ENCODE data around the gene SF3A2. TPM values are rescaled to one million over a fixed set of nuclear protein-coding genes. Genes with fewer than 3 reads are reported as not detected.

The SF3A2 gene
- total RNA-seq, 1 donor from 2014 or later: 142 TPM

DNA sequence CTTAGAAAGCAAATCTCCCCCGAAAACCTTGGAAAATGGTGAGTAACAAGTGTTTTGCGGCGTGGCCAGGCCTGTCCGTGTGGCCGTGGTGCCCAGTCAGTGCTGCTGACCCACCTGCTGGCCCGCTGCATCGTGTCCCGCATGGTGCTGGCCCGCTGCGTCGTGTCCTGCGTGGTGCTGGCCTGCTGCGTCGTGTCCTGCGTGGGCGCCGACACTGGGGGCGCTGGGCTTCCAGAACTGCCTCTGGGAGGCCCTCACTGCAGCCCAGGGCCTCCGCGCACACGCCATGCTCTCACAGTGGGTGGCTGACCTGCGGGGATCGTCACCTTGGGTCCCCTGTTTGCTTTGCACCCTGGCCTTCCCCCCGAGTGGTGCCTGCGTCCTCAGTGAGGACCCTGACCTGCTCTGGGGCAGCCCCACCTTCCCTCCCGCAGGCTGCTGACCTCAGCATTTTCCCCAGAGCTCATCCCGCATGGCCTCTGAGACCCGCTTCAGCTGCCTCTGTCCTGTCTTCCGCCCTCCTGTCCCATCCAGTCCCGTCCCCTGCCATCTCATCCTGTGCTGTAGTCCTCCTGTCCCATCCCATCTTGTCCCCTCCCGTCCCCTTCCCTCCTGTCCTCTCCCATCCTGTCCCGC is 11.1 kb upstream of the SF3A2 start:
- H3K27me3 Mint-ChIP-seq (ENCODE audit: low read depth): no peaks in the 10 kb centered on the region
- H3K9me3 Mint-ChIP-seq: no peaks in the 10 kb centered on the region
- TF ChIP-seq, protein P1, sequence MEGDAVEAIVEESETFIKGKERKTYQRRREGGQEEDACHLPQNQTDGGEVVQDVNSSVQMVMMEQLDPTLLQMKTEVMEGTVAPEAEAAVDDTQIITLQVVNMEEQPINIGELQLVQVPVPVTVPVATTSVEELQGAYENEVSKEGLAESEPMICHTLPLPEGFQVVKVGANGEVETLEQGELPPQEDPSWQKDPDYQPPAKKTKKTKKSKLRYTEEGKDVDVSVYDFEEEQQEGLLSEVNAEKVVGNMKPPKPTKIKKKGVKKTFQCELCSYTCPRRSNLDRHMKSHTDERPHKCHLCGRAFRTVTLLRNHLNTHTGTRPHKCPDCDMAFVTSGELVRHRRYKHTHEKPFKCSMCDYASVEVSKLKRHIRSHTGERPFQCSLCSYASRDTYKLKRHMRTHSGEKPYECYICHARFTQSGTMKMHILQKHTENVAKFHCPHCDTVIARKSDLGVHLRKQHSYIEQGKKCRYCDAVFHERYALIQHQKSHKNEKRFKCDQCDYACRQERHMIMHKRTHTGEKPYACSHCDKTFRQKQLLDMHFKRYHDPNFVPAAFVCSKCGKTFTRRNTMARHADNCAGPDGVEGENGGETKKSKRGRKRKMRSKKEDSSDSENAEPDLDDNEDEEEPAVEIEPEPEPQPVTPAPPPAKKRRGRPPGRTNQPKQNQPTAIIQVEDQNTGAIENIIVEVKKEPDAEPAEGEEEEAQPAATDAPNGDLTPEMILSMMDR (IDR thresholded peaks at IDR 0.05; ENCODE audit: unreplicated experiment): no peak
- no peaks in the 10 kb centered on the region for H3K4me1 Mint-ChIP-seq
- DNase-seq (ENCODE audit: low spot score in 2 of 2, unreplicated experiment in 2 of 2): no peak
- peaks cover 14% of the 10 kb centered on the region for H3K36me3 Mint-ChIP-seq
- no peak overlapping the region for H3K4me3 Mint-ChIP-seq
- no peak overlapping the region for H3K27ac Mint-ChIP-seq

DNA sequence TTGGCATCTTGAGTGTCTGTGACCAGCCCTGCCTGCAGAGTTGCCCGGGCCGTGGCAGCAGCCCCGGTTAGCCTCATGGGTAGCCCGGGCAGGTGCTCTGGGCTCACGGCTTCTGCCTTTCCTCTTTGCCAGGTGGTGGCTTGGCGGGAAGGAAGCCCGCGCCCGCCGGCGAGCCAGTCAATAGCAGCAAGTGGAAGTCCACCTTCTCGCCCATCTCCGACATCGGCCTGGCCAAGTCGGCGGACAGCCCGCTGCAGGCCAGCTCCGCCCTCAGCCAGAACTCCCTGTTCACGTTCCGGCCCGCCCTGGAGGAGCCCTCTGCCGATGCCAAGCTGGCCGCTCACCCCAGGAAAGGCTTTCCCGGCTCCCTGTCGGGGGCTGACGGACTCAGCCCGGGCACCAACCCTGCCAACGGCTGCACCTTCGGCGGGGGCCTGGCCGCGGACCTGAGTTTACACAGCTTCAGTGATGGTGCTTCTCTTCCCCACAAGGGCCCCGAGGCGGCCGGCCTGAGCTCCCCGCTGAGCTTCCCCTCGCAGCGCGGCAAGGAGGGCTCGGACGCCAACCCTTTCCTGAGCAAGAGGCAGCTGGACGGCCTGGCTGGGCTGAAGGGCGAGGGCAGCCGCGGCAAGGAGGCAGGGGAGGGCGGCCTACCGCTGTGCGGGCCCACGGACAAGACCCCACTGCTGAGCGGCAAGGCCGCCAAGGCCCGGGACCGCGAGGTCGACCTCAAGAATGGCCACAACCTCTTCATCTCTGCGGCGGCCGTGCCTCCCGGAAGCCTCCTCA is 10.4 kb upstream of the SF3A2 start:
- DNase-seq (ENCODE audit: low spot score in 2 of 2, unreplicated experiment in 2 of 2): no peak
- Mint-ChIP-seq H3K9me3 (no peaks in the 10 kb centered on the region), H3K4me1 (no peaks in the 10 kb centered on the region), H3K4me3 (no peak overlapping the region), H3K27me3 (ENCODE audit: low read depth) (no peaks in the 10 kb centered on the region), H3K27ac (no peak overlapping the region), H3K36me3 (peaks cover 11% of the 10 kb centered on the region)
- TF ChIP-seq, protein P1 (IDR thresholded peaks at IDR 0.05; ENCODE audit: unreplicated experiment): no peak

DNA sequence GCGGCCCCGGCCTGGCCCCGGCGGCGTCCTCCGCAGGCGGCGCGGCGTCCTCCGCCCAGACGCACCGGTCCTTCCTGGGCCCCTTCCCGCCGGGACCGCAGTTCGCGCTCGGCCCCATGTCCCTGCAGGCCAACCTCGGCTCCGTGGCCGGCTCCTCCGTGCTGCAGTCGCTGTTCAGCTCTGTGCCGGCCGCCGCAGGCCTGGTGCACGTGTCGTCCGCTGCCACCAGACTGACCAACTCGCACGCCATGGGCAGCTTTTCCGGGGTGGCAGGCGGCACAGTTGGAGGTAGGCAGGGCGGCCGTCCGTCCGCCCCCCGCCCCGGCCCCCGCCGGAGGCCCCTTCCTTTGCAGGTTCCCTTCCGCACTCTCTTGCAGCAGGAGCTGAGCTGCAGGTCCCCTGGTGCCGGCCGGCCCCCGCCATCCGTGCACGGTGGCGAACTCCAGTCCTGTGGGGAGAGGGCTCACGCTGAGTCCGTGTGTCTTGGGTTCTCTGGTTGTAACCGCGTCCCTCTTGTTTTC is 9.7 kb upstream of the SF3A2 start:
- Mint-ChIP-seq H3K4me3 (no peak overlapping the region), H3K27me3 (ENCODE audit: low read depth) (no peaks in the 10 kb centered on the region), H3K9me3 (no peaks in the 10 kb centered on the region), H3K4me1 (no peaks in the 10 kb centered on the region), H3K36me3 (peaks cover 14% of the 10 kb centered on the region), H3K27ac (no peak overlapping the region)
- no peak for DNase-seq (ENCODE audit: low spot score in 2 of 2, unreplicated experiment in 2 of 2)
- TF ChIP-seq, protein P1 (IDR thresholded peaks at IDR 0.05; ENCODE audit: unreplicated experiment): no peak

DNA sequence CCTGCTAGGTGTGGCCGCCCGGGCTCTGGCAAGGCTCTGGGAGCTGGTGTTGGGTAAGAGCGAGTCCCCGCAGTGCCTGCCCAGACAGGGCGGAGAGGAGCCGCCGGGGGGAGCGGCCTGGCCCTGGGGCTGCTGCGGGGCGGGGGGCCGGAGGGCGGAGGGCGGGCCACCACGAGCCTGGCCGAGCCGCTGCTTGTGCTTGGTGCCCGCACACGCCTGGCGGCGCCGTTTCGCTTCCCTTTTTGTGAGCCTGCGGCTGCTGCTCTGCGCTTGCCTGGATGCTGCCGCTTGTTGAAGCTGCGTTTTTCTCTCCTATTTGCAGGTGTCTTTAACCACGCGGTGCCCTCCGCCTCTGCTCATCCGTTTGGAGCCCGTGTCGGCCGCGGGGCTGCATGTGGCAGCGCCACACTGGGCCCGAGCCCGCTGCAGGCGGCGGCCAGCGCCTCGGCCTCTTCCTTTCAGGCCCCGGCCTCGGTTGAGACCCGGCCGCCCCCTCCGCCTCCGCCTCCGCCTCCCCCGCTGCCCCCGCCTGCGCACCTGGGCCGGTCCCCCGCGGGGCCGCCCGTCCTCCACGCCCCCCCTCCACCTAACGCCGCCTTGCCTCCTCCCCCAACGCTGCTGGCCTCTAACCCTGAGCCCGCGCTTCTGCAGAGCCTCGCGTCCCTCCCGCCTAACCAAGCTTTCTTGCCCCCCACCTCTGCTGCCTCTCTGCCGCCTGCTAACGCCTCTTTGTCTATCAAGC is 9.0 kb upstream of the SF3A2 start:
- H3K4me3 Mint-ChIP-seq: no peak overlapping the region
- no peak overlapping the region for H3K27ac Mint-ChIP-seq
- peaks cover 14% of the 10 kb centered on the region for H3K36me3 Mint-ChIP-seq
- no peaks in the 10 kb centered on the region for H3K9me3 Mint-ChIP-seq
- TF ChIP-seq, protein P1 (IDR thresholded peaks at IDR 0.05; ENCODE audit: unreplicated experiment): no peak
- DNase-seq (ENCODE audit: low spot score in 2 of 2, unreplicated experiment in 2 of 2): no peak
- no peaks in the 10 kb centered on the region for H3K27me3 Mint-ChIP-seq (ENCODE audit: low read depth)
- H3K4me1 Mint-ChIP-seq: no peaks in the 10 kb centered on the region

DNA sequence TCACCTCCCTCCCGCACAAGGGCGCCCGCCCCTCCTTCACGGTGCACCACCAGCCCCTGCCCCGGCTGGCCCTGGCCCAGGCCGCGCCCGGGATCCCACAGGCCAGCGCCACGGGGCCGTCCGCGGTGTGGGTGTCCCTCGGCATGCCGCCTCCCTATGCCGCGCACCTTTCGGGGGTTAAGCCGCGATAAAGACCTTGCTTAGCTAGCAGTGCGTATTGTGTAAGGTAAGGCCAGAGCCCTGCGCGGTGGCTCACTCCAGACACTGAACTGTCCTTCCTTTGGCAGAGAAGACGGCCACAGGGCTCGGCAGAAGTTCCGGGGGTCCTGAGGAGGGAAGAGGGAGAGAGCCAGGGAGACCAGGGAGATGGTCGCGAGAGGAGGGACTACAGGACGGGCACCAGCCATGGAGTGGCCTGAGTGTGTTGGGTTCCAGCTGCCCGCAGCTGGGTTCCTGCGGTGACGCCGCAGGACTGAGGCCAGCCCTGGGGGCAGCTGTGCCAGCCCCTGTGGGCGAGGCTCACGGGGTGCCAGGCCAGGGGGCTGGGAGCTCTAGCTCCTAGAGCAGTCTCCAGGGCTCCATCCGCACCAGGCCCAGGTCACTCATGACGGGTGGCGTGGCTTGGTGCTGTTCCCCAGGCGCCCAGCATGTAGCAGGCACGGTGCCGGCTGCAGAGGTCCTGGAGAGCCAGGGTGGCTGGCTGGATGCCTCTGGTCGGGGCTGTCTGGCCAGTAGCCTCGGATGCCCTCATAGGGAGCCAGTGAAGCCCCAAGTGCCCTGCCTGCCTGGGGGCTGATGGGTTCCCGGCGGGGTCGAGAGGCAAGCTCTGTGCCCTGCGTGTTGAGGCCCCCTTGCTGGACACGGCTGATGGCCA is 8.2 kb upstream of the SF3A2 start:
- TF ChIP-seq, protein P1 (IDR thresholded peaks at IDR 0.05; ENCODE audit: unreplicated experiment): no peak
- Mint-ChIP-seq H3K4me3 (no peak overlapping the region), H3K27me3 (ENCODE audit: low read depth) (no peaks in the 10 kb centered on the region), H3K9me3 (no peaks in the 10 kb centered on the region), H3K27ac (no peak overlapping the region), H3K4me1 (no peaks in the 10 kb centered on the region), H3K36me3 (peaks cover 14% of the 10 kb centered on the region)
- no peak for DNase-seq (ENCODE audit: low spot score in 2 of 2, unreplicated experiment in 2 of 2)

Data from mesothelial cell of epicardium (in vitro differentiated cells).